ENCODE measurements around the gene SMYD1.
"Not testable (repeated sequence)": the region's sequence is repeated elsewhere in the genome, so short reads cannot be mapped to it uniquely, and the experiment has no call there.

SMYD1 gene

DNA sequence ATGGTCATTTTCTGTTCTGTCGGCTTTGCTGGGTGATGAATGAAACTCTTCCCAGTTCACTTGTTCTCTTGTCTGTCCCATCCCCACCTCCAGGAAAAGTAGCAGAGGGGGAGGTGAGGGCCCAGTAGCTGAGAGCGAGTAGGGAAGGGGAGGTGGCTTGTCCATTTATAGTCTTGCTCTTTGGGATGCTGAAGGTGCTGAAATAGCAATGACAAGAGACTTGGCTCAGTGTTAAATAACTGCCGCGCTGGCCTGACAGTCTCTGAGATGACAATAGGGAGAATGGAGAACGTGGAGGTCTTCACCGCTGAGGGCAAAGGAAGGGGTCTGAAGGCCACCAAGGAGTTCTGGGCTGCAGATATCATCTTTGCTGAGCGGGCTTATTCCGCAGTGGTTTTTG is at the start of gene SMYD1:
Gene SMYD1 (plus strand): TSS at position 228 of the 400 bp plus-strand sequence. CDS start 40 bp downstream, at position 268.
- no peak for DNase-seq (ENCODE audit: low spot score in 2 of 2)
- no peak for ATAC-seq
- H3K9me3 Mint-ChIP-seq, result no peaks in the 10 kb centered on the region
- H3K36me3 Mint-ChIP-seq, result no peaks in the 10 kb centered on the region
- no peaks in the 10 kb centered on the region for H3K4me1 Mint-ChIP-seq
- H3K27ac Mint-ChIP-seq, result no peak within 1 kb of the TSS
- H3K4me3 Mint-ChIP-seq, result no peak within 1 kb of the TSS

DNA sequence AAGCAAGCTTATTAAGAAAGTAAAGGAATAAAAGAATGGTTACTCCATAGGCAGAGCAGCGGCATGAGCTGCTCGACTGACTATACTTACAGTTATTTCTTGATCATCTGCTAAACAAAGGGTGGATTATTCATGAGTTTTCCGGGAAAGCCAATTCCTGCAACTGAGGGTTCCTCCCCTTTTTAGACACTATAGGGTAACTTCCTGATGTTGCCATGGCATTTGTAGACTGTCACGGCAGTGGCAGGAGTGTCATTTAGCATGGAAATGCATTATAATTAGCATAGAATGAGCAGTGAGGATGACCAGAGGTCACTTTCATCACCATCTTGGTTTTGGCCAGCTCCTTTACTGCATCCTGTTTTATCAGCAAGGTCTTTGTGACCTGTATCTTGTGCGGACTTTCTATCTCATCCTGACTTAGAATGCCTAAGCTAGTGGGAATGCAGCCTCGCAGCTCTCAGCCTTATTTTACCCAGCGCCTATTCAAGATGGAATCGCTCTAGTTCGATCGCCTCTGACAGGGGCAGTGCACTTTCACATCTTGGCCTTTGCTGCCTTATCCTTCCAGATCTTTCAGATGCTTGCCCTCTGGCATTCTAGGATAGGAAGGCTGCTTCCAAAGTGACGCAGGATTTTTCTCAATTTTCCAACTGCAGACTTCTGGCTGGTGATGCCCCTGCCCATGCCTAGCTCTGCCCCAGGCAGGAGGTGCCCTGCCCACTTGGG is 49.4 kb upstream of the SMYD1 start:
- DNase-seq (ENCODE audit: low spot score in 2 of 2); ATAC-seq; H3K9me3 Mint-ChIP-seq: not testable (repeated sequence)
- Mint-ChIP-seq H3K27ac (peak overlapping the region; percentile 100), H3K4me1 (peaks cover 19% of the 10 kb centered on the region), H3K4me3 (peak overlapping the region; percentile 95), H3K36me3 (peaks cover 16% of the 10 kb centered on the region)

DNA sequence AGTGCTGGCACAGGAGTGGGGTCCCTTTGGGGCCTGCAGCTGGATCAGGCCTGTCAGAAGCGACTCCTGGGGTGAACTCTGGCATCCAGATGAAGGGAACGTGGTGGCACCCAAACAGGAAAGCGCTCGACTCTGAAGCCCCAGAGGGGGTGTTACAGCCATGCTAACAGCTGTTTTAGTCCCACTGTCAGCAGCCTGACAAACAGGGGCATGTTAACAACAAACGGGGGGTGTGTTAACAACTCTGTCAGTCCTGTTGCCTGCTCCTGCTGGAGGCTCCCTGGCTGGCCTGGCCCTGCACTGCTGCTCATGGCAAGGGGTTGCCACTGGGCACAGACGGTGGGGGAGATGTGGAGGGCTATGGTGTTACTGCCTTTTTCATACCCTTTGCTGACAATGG is 48.7 kb upstream of the SMYD1 start:
- Mint-ChIP-seq H3K9me3 (no peaks in the 10 kb centered on the region), H3K27ac (no peak overlapping the region), H3K36me3 (peaks cover 16% of the 10 kb centered on the region), H3K4me3 (no peak overlapping the region), H3K4me1 (peaks cover 19% of the 10 kb centered on the region)
- ATAC-seq (no peak), DNase-seq (ENCODE audit: low spot score in 2 of 2) (no peak)

DNA sequence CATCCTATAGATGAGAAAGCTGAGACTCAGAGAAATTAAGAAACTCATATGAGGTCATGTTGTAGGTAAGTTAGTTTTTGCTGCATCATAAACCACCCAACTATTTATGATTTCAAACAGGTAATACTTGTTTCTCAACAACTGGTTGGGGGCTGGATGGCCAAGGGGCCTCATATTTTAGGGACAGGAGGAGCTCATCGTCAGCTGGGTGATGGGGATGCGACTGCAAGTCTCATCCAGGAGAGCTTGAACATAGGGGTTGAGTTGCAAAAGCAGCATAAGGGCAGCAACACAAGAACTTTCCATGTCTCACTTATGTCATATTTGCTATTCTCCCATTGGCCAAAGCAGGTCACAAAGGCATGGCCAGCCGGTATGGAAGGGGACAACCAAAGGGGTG is 47.6 kb upstream of the SMYD1 start:
- Mint-ChIP-seq H3K36me3 (peaks cover 16% of the 10 kb centered on the region), H3K4me1 (peaks cover 19% of the 10 kb centered on the region), H3K27ac (no peak overlapping the region), H3K4me3 (no peak overlapping the region), H3K9me3 (no peaks in the 10 kb centered on the region)
- DNase-seq (ENCODE audit: low spot score in 2 of 2) (no peak), ATAC-seq (no peak)

DNA sequence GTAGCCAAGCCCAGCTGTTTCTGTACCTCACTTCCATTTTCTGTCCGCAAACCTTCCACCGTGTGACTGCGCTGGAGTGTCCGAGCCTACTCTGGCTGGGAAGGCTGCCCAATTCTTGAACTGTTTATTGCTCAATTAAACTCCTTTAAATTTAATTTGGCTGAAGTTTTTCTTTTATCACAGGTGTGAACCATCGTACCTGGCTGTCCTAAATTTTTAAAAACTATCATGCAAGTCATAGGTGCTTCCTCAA is 45.0 kb upstream of the SMYD1 start:
- ATAC-seq (no peak), DNase-seq (ENCODE audit: low spot score in 2 of 2) (no peak)
- Mint-ChIP-seq H3K9me3 (no peaks in the 10 kb centered on the region), H3K36me3 (peaks cover 8% of the 10 kb centered on the region), H3K27ac (no peak overlapping the region), H3K4me1 (peaks cover 4% of the 10 kb centered on the region), H3K4me3 (no peak overlapping the region)

DNA sequence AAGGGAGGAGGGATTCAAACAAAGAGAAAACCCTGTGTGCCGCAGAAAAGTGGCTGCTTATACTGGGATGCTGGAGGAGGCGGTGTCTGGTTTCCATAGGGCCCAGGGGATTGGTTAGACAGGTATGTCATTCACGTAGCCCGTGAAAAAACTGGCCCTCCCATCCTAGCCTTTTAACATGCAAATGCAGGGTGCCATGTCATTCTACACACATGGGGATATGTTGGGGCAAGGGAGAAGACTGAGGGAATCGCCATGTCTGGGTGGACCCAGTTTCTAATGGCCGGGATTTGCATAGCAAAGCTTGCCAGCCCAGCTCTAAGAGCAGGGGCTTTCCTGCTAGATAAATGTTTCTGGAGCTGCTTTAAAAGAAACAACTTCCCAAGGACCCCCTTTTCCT is 43.1 kb upstream of the SMYD1 start:
- Mint-ChIP-seq H3K4me3 (no peak overlapping the region), H3K36me3 (peaks cover 28% of the 10 kb centered on the region), H3K27ac (no peak overlapping the region), H3K9me3 (no peaks in the 10 kb centered on the region), H3K4me1 (no peaks in the 10 kb centered on the region)
- no peak for DNase-seq (ENCODE audit: low spot score in 2 of 2)
- no peak for ATAC-seq

DNA sequence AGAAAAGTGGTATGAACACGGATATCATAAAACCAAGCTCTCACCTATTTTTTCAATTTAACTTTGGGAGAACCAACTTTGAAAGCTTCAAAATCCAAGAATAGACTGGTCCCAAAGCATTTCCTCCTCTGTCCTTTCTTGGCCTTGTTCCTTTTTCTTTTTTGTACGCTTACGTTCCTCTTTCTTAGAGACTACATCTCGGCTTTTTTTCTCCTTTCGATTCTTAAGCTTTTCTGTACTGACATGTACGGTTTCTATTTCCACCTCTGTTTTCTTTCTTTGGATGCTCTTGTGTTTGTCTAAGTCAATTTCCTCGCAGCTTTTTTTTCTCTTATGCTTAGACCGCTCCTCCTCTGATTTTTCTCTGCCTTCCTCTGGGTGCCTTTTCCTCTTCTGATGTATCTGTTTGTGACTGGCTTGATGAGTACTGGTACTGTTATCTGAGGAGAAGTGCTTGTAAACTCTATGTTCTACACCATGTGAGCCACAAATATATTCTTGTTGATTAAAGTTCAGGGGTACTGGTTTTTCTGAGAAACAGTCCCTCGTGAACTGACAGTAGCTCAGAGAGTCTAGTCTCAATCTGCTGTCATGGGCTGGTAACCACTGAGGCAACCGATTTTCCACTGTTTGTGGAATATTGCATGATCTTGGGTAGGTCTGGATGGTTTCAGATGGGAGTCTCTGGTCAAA is 39.8 kb upstream of the SMYD1 start:
- H3K4me3 Mint-ChIP-seq, result no peak overlapping the region
- peak overlapping the region; percentile 52 for H3K27ac Mint-ChIP-seq
- no peak for ATAC-seq

DNA sequence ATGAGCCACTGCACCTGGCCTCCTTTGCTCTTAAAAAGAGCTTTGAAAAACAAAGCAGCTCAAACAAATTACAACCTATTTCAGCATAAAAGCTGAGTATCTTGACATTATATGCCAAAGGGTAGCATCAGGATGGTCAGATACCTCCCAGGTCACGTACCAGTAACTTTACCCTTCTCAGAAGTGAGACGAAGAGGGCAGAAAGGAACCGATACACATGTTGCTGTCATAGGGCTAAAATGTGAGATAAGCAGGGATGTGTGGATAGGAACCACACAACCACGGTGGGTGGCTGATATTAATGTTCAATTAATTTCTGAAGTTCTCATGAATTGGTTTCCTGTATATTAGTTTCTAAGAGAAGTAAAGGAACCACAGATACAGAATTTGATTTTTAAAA is 38.7 kb upstream of the SMYD1 start:
- no peak overlapping the region for H3K27ac Mint-ChIP-seq
- H3K9me3 Mint-ChIP-seq, result no peaks in the 10 kb centered on the region
- H3K4me3 Mint-ChIP-seq, result no peak overlapping the region
- H3K36me3 Mint-ChIP-seq, result peaks cover 72% of the 10 kb centered on the region
- DNase-seq (ENCODE audit: low spot score in 2 of 2), result no peak
- H3K4me1 Mint-ChIP-seq, result no peaks in the 10 kb centered on the region
- no peak for ATAC-seq

More for the DNA sequence above, 39.8 kb upstream of the SMYD1 start:
- Mint-ChIP-seq H3K4me1 (no peaks in the 10 kb centered on the region), H3K9me3 (no peaks in the 10 kb centered on the region), H3K36me3 (peaks cover 61% of the 10 kb centered on the region)
- no peak for DNase-seq (ENCODE audit: low spot score in 2 of 2)

DNA sequence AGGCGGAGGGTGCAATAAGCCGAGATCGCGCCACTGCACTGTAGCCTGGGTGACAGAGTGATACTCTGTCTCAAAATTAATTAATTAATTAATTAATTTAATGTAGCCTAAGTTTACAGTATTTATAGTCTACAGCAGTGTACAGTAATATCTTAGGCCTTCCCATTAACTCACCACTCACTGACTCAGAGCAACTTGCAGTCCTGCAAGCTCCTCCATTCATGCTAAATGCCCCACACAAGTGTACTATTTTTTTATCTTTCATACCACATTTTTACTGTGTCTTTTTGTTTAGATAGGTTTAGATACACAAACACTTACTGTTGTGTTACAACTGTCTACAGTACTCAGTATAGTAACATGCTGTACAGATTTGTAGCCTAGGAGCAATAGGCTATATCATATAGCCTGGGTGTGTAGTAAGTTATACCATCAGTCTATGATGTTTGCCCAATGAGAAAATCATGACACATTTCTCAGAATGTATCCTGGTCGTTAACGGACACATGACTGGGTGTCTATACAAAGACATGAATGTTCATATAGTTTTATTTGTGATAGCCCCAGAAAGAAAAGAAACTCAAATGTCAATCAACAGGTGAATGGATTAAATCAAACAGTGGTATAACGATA is 35.4 kb upstream of the SMYD1 start:
- ATAC-seq (no peak), DNase-seq (ENCODE audit: low spot score in 2 of 2) (no peak)
- Mint-ChIP-seq H3K27ac (no peak overlapping the region), H3K4me1 (no peaks in the 10 kb centered on the region), H3K4me3 (no peak overlapping the region), H3K9me3 (no peaks in the 10 kb centered on the region), H3K36me3 (peaks cover 88% of the 10 kb centered on the region)

DNA sequence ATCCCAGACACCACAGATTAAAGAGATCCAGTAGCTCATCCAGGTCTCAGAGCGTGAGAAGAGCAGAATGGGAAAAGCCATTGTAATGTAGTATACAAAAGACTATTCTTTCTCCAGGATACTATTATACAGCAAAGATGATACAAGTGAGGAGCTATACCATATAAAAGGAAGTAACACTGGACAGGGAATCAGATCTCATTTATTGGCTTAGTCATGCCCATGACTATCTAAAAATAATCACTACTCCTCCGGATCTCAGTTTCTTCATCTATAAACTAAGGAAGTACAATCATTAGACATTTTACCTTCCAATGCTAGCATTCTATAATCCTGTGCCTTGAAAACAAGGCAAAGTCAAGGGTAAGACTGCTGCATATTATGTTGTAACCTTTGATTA is 31.4 kb upstream of the SMYD1 start:
- DNase-seq (ENCODE audit: low spot score in 2 of 2) (no peak), ATAC-seq (no peak)
- H3K4me3 Mint-ChIP-seq, result no peak overlapping the region
- no peak overlapping the region for H3K27ac Mint-ChIP-seq
- H3K4me1 Mint-ChIP-seq, result peaks cover 25% of the 10 kb centered on the region
- peaks cover 48% of the 10 kb centered on the region for H3K36me3 Mint-ChIP-seq
- no peaks in the 10 kb centered on the region for H3K9me3 Mint-ChIP-seq

DNA sequence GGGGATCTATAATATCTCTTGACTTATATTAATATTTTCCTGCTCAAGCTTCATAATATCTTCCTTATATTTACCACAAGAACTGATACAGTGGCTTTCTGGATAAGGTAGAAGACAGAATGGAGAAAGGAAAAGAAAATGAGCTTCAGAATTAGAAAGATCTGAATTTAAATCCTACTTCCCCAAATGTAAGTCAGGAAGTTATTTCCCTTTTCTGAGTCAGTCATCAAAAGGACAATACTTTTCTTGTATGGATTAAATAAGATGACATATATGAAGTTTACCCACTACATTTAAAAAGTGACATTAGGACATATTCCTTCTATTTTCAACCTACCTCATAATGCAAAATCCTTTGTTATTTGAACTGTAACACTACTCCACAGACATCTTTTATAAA is 31.0 kb upstream of the SMYD1 start:
- Mint-ChIP-seq H3K36me3 (peaks cover 44% of the 10 kb centered on the region), H3K27ac (no peak overlapping the region)
- no peak for ATAC-seq

DNA sequence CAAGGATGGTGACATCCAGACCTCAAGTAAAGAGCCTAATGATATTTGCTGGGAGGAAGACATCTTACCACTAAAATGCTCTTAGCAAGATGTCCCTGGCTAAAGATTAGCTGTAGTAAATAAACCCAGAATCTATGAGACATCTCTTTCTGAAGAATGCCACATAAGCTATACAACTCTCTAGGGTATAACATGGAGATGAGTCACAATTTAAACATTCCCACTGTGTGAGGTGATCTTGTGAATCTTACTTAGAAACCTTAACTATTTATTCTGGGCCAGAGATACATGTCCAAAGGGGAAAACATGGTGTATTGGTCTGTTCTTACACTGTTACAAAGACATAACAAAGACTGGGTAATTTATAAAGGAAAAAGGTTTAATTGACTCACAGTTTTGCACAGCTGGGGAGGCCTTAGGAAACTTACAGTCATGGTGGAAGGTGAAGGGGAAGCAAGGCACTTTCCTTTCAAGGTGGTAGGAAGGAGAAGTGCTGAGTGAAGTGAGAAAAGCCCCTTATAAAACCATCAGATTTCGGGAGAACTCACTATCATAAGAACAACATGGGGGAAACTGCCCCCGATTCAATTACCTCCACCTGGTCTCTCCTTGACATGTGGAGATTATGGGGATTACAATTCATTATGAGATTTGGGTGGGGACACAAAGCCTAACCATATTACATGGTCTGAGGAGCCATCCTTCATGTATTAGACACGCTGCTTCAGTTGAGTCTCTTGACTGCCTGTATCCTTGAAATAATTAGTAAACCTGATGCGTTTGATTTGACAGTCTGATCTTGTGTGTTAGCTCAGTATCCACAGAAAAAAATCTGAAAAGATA is 29.1 kb upstream of the SMYD1 start:
- Mint-ChIP-seq H3K36me3 (peaks cover 25% of the 10 kb centered on the region), H3K4me1 (peaks cover 31% of the 10 kb centered on the region), H3K4me3 (no peak overlapping the region), H3K9me3 (no peaks in the 10 kb centered on the region), H3K27ac (peak overlapping the region; percentile 44)
- DNase-seq (ENCODE audit: low spot score in 2 of 2), result no peak
- peak; percentile 91 for ATAC-seq

More for the DNA sequence above, 31.0 kb upstream of the SMYD1 start:
- Mint-ChIP-seq H3K9me3 (no peaks in the 10 kb centered on the region), H3K4me3 (no peak overlapping the region), H3K4me1 (peaks cover 25% of the 10 kb centered on the region)
- DNase-seq (ENCODE audit: low spot score in 2 of 2), result no peak

DNA sequence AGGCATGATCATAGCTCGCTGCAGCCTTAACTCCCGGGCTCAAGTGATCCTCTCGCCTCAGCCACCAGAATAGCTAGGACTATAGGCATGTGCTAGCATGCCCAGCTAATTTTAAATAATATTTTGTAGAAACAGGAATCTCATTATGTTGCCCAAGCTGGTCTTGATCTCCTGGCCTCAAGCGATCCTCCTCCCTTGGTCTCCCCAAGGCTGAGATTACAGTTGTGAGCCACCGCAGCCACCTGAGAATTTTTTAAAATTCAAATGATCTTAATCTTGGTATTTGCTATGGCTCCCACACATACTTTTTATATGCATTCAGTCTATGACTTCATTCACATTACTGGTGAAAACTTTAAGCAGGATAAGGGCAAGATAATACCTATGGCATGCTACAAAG is 25.1 kb upstream of the SMYD1 start:
- DNase-seq (ENCODE audit: low spot score in 2 of 2) (no peak), ATAC-seq (no peak)
- no peak overlapping the region for H3K27ac Mint-ChIP-seq
- H3K9me3 Mint-ChIP-seq, result no peaks in the 10 kb centered on the region
- H3K36me3 Mint-ChIP-seq, result no peaks in the 10 kb centered on the region
- peaks cover 31% of the 10 kb centered on the region for H3K4me1 Mint-ChIP-seq
- H3K4me3 Mint-ChIP-seq, result no peak overlapping the region

DNA sequence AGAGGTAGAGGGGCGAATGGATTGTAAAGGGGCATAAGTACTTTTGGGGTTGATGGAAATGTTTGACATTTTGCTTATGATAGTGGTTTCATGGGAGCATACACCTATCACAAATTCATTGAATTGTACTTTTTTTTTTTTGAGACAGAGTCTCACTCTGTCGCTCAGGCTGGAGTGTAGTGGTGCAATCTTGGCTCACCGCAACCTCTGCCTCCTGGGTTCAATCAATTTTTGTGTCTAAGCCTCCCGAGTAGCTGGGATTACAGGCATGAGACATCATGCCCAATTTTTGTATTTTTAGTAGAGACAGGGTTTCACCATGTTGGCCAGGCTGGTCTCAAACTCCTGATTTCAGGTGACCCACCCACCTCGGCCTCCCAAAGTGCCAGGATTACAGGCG is 22.1 kb upstream of the SMYD1 start:
- H3K4me3 Mint-ChIP-seq; ATAC-seq; DNase-seq (ENCODE audit: low spot score in 2 of 2); H3K36me3 Mint-ChIP-seq; H3K9me3 Mint-ChIP-seq; H3K27ac Mint-ChIP-seq: not testable (repeated sequence)
- H3K4me1 Mint-ChIP-seq, result peaks cover 13% of the 10 kb centered on the region

DNA sequence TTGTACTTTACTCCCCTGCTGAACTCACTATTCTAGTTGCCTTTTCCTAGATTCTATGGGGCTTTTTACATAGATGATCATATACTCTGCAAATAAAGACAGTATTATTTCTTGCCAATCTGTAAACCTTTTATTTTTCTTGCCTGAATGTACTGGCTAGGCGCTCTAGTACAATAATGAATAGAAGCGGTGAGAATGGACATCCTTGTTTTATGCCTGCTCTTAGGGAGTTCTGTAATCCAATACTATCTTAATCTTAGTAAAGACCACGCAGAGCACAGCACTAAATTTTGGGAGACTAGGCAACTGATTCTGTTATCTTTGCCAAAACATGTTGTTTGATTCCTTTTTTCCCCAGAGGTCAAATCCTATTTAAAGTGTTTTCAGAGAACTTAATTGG is 19.1 kb upstream of the SMYD1 start:
- Mint-ChIP-seq H3K36me3 (peaks cover 26% of the 10 kb centered on the region), H3K4me3 (no peak overlapping the region), H3K9me3 (no peaks in the 10 kb centered on the region), H3K27ac (peak overlapping the region; percentile 34), H3K4me1 (peaks cover 9% of the 10 kb centered on the region)
- no peak for ATAC-seq
- no peak for DNase-seq (ENCODE audit: low spot score in 2 of 2)

Data from stimulated activated effector memory CD8-positive, alpha-beta T cell treated with anti-CD3 and anti-CD28 coated beads, Interleukin-12 subunit alpha, Interleukin-12 subunit beta, amount 100 ng/mL, for 72 hours (primary cell).